ENCODE measurements around the gene SH3TC1.

Gene SH3TC1

DNA sequence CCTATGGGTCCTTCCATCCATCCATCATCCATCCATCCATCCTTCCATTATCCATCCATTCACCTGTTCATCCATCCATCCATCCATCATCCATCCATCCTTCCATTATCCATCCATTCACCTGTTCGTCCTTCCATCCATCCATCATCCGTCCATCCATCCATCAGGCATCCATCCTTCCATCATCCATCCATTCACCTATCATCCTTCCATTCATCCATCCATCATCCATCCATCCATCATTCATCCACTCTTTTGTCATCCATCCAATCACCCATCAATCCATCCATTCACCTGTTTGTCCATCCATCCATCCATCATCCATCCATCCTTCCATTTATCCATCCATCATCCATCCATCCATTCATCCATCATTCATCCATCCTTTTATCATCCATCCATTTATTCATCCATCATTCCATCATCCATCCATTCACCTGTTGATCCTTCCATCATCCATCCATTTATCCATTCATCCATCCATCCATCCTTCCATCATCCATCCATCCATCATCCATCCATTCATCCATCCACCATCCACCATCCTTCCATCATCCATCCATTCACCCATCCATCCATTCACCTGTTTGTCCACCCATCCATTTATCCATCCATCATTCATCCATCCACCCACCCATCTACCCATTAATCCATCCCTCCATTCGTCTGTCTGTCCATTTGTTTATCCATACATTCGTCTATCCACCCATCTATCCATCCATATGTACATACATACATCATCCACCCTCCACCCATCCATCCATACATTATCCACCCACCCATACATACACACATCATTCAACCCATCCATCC, 34.8 kb downstream of the SH3TC1 start:
- DNase-seq = no peak

DNA sequence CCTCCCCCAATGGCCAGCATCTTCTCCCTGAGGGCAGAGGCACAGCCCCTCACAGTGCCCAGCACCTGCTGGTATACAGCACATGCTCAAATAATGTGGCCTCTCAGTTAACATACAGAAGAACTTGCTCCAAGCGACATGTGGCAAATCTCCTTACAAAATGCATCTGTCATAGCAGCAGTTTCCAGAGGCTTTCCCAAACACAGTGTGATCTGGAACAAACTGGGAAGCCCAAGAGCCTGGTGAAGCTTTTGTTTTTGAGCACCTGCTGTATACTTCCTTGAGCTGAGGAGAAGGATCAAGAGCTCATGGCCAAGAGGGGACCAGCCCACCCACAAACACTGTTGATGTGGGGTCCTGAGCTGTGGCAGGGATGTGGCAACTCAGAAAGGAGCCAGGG, 35.6 kb downstream of the SH3TC1 start:
- DNase-seq = no peak

DNA sequence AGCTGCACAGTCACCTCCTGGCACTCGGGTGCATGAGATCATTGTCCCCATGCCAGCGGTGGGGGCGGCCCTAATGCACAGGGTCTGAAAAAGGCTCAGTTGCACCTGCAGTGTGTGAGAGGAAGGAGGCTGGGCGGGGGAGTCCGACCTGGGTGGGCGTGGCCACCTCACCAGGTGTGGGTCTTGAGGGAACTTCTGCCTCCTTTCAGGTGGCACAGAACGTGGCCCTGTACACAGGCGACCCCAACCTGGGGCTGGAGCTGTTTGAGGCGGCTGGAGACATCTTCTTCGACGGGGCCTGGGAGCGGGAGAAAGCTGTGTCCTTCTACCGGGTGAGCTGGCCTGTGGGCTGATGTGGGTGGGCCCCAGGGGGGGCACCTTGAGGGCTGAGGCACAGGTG, 36.1 kb downstream of the SH3TC1 start:
- no peak for DNase-seq

DNA sequence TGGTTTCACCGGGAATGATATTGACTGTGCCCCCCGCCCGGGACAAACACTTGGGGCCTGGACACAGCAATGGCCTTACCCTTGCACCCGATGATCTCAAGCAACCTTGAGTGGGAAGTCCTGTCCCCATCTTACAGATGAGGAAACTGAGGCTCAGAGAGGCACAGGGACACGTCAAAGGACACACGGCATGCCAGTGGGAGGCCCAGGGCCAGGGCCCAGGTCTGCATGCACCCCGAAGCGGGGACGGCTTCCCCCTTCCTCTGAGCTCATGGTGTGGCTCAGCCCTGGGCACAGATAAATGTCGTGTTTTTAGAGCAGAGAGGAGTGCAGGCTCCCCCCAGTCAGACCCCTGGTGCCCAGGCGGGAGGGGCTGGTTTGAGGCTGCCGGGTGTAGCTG, 36.6 kb downstream of the SH3TC1 start:
- no peak for DNase-seq

DNA sequence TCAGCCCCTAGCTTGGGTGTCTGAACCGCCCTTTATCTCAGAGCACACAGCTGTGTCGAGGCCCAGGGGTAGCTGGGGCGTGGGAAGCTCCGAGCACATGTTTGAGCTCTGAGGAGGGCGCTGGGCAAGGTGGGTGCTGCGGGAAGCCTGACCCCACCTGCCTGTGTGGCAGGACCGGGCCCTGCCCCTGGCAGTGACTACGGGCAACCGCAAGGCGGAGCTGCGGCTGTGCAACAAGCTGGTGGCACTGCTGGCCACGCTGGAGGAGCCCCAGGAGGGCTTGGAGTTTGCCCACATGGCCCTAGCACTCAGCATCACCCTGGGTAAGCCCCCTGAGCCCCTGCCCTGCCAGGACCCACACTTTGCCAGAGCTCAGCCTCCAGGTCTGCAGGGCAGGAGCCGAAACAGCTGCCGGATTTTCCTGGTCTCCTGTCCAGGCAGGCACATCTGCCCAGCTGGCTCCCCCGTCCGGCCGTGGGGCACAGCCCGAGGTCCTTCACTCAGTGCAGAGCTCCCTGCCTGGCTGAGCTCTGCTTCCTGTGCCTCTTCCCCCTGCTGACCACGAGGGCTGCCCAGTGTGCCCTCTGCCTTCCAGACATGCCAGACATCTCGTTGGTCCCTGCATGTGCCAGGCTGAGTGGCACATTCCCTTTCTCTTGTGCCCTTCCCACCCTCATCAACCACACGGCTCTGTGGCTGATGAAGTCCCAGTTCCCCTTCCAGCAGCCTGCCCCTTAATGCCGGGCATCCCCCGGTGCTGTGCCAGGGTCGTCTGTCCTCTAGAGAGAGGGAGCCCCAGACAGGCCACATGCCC, 37.2 kb downstream of the SH3TC1 start:
- DNase-seq = no peak

DNA sequence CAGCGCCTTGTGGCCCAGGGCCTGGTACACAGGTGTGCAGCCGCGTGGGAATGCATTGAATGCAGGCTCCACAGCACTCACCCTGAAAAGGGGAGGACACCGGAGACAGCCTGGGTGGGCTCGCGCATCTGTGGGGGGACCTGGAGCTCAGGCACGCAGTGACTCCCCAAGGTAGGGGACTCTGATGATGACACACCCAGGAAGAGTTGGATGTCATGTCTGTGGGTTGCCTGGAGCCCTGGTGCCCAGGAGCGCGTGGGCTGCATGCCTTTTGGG, 37.8 kb downstream of the SH3TC1 start:
- DNase-seq = no peak

DNA sequence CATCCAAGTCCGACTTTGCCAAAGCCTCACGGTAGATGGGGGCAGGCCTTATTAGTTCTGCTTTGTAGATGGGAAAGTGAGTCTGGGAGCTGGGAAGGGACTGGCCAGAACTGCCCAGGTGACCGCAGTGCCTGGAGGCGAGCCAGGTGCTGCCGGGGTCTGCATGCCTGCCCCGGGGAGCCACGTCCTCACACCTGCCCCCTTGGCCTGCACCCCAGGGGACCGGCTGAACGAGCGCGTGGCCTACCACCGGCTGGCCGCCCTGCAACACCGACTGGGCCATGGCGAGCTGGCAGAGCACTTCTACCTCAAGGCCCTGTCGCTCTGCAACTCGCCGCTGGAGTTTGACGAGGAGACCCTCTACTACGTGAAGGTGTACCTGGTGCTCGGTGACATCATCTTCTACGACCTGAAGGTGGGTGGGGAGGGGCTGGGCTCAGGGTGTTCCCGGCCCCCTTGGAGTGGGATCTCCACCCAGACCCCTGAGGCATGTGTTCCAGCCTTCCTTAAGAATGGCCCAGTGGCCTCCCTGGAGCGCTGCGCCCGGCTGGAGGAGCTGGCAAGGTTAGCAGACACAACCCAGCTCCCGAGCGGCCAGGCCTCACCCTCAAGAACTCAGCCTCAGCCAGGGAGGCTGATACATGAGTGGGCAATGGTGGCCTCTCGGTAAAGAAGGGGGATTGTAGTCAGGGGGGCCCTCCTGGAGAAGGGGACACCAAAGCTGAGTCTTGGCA, 38.3 kb downstream of the SH3TC1 start:
- no peak for DNase-seq

DNA sequence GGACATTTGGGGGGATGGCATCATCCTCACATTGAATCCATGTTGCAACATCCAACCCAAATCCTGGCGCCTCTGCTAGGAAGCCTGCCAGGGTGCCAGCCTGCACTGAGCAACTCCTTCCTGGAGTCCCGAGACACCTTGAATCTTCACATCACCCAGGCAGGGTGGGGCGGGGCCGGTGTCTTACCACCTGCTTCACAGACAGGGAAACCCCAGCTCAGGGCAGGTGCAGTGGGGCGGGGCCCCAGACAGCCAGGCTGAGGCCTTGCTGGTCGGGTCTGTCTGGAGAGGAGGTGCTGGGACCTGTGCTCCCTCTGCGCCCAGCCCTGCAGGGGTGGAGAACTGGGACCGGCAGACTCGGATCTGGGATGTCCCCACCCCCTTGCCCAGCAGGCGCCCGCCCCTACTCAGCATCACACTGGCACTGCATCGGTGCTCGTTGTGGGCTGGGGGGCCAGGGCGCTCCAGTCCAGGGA, 39.0 kb downstream of the SH3TC1 start:
- no peak for DNase-seq

DNA sequence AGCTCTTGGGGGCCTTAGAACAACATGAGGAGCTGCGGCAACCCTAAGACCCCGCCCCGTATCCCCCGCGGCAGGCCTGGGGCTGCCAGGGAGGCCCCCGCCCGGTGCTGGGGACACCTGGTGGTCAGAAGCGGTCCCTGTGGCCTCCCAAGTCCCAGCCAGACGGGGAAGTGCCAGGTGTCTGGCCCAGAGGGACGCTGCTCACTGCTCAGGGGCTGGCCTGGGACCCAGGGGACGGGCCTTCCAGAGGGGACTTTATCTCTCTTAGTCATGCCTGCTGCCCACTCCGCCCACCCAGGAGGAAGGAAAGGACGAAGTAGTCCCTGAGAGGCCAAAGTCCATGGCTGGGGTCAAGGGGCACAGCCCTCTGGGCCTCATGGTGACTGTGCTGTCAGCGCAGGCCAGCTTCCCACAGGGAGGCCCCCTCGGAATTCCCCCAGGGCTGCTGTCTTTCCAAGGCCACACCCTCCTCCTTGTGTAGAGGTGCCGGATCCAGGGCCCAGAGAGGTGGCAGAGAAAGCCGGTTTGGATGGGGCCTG, 39.5 kb downstream of the SH3TC1 start:
- DNase-seq = no peak

DNA sequence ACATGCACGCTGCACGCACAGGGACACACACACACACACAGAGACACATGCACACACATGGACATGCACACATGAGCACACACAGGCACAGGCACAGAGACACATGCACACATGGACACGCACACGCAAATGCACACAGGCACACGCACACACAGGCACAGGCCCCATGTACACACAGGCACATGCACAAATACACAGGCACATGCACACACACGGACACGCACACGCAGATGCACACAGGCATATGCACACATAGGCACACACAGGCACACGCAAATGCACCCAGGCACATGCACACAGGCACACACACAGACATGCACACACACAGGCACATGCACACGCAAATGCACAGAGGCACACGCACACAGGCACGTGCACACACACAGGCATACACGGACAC, 40.1 kb downstream of the SH3TC1 start:
- no peak for DNase-seq

DNA sequence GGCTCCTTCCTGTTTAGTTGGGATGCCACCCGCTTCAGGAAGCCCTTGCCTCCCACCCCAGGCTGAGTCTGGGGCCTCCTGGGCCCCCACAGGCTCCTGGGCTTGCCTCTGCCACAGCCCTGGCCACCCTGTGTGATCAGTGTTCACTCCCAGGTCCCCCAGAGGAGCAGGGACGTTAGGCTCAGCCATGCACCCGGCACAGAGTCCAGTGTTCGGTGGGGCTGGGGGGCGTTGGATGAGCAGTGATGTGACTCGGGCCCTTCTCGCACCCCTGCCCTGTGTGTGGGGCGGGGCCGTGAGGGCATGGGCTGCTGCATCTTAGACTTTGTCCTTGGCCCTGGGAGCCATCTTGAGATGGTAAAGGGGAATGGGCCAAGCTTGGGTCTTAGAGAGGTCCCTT, 40.6 kb downstream of the SH3TC1 start:
- DNase-seq = no peak

DNA sequence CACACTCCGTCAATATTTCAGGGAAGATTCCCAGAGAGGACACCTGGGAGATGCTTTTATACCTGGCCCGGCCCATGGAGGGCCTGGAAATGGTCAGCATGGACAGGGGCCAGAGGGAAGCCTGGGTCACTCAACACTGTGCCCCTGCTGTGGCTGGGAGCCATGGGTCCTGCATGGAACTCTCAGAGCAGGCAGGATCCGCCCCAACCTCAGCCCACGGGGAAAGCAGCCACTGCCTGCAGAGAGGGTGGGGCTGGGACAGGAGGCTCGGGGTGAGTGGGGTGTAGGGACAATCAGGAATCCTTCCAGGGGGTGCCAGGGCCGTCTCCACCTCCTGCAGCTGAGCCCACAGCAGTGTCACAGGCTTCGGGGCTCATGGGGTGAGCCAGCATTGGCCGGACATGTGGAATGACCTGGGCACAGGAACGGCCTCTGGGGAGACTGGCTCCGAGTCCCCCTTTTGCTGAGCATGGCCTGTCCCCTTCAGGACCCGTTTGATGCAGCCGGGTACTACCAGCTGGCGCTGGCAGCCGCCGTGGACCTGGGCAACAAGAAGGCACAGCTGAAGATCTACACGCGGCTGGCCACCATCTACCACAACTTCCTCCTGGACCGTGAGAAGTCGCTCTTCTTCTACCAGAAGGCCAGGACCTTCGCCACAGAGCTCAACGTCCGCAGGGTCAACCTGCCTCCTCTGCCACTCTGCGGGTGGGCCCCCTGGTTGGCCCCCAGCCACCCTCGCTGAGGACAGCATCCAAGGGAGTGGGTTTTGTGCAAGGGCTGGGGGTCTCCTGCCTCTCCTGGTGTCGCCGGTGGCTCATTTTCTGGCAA, 41.3 kb downstream of the SH3TC1 start:
- DNase-seq = no peak

DNA sequence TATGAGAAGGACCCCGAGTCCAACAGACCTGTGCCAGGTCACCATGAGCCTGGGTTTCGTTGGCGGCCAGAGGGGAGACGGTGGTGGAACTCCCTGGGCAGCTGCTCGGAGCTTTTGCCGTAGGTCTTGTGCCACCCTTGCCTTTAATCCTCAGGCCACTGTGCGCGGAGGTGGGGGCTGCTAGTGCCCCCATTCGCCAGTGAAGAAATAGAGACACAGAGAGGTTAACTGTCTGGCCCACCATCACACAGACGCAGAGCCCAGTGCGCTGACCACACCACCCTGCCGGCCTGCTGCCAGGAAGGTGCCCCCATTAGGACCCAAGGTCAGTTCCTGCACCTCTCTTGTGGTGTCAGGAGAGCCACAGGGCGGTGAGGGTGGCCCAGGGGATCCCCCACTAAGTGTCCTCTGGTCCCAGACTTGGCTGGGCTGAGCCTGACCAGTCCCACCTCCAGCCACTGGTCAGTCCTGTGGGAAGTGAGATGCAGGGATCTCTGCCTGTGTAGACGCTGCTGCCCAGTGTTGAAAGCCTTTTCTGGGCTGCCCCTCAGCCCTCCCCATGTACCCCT, 42.2 kb downstream of the SH3TC1 start:
- DNase-seq = no peak

DNA sequence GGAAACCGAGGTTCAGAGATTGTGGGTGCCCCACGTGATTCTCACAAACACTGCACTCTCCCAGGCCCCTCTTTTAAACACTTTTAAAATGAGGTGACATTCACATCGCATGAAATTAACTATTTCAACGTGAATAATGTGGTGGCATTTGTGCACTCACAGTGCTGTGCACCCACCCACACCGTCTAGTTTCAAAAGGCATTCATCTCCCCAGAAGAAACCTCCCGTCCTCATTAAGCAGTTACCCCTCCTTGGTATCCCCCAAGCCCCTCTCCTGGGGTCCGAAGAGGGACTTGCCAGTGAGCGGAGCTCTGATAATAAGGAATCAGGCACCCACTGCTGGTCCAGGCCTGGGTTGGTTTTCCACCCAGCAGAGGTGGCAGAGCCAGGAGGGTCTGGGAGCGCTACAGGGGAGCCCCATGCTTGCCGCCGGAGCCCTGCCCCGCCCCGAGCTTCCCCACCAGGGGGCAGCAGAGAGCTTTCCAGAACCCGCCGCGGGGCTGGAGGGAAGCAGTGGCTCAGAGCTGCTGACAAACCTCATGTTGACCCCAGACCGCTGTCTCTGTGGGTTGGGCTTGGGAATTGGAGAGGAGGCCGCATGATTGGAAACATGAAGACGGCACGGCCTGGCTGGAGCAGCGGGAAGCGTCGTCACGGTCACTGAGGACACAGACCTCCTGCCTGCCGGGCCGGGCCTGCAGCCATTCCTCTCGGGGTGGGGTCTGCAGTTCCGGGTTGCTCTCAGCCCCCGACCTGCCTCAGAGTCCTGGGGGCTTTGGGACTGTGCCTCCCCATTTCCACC, 43.0 kb downstream of the SH3TC1 start:
- peak; percentile 72 for DNase-seq

DNA sequence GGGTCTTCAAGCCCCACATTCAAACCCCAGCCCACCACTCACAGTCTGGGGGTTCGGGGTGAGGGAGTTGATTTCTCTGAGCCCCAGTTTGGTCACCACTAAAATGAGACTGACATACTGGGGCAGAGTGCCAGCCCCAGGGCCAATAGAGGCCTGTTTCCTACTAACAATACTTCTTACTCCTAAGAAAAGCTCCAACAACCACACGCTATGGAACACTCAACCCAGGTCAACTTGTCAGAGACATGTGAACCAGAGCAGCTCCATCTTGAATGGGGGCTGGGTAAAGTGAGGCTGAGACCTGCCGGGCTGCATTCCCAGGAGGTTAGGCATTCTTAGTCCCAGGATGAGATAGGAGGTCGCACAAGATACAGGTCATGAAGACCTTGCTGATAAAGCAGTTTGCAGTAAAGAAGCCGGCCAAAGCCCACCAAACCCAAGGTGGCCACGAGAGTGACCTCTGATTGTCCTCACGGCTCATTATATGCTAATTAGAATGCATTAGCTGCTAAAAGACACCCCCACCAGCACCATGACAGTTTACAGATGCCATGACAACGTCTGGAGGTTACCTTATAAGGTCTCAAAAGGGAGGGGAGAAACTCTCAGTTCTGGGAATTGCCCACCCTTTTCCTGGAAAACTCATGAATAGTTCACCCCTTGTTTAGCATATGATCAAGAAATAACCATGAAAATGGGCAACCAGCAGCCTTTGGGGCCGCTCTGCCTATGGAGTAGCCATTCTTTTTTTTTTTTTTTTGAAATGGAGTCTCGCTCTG, 43.9 kb downstream of the SH3TC1 start:
- no peak for DNase-seq

DNA sequence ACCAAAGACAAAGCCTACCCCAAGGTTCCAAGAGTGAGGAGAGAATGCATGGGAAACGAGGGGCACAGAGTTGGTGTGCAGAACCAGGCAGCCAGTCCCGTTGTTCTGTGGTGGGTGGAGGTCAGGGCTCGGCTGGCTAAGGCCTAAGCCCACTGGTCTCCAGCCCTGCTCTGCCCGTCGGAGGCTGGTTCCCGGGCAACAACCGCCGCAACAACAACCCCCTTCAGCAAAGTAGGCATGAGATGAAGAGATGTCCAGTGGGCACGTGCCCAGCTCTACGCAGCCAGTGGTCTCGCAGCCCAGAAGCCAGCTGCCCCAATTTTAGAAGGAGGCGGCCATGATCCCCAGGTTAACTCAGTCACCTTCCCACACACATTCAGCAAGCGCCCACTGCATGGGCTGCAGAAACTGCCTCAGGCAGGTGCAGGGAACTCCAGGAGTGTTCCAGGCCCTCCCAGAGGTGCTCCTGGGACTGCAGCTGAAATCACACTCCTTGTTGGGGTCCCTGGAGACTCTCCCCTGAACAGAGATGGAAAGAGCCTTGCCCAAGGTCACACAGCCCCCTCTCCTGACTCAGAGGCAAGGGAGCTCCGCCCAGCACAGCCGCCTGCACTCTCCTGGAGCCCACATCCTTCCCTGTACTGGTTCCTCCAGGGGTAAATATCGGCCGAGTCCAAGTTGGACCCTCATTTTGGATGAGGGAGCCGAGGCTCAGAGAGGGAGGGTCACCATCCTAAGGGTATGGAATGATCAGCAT, 45.1 kb downstream of the SH3TC1 start:
- DNase-seq = no peak

DNA sequence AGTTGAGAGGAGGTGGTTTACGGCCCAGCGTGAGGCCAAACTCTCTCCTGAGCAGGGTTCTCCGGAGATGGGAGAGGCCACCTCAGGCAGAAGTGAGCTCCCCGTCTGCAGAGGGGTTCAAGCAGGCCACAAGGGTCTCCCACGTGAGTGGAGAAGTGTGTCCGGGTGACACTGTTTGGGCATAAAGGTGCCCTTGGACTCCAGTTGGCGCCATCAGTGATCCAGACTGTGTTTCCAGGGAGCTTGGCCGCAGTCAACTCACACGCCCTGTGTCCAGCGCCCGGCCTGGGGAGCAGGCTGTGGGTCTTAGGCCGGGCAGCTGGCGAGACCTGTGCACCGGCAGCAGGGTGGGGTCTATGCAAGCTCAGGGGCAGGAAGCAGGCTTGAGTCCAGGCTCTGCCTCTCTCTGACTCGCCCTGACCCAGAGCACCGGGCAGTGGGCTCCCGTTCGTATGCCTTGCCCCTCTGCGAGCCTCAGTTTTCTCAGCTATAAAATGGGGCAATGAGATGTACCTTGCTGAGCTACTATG, 45.9 kb downstream of the SH3TC1 start:
- DNase-seq = no peak

DNA sequence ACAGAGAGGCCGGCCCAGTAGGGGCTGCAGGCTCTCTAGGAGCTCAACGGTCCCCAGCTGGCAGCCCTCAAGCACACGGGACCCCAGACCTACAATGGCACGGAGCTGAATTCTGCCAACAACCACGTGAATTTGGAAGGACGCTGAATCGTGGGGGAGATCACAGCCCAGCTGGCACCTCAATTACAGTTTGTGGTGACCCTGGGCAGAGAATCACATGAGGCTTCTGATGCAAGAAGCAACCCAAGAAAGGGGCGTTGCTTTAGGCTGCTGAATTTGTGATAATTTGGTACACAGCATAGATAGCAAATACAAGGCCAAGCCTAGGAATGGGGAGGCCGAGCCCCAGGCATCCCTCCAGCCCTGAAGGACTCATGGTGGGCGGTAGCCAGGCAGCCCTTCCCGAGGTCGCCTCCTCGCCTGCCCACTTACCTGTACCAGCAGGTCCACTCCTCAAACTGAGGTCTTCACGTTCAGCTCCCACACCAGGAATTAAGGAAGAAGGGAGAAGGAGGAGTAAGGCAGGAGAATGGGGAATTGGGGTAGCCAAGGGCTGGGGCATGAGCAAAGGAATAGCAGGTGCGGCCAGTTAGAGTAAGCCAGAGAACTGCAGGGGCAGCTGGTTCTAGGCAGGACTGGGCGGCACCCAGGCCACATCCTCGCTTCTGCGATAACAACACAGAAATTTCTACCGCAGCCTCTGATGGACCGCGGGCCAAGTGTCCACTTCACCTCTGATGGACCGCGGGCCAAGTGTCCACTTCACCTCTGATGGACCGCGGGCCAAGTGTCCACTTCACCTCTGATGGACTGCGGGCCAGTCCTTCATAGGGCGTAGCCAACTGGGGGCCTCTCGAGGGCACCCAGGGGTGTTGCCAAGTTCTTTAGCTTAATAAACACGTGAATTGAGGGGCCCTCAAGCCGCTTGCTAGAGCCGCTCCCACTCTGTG, 47.1 kb downstream of the SH3TC1 start:
- DNase-seq = no peak

Measured in NCI-H1092 (cell line).